Dedifferentiated amniotic fluid mesenchymal stem cell (primary cell): ENCODE data around the gene CAPSL.
"Not testable (repeated sequence)": the region's sequence is repeated elsewhere in the genome, so short reads cannot be mapped to it uniquely, and the experiment has no call there.

Source experiments
- DNase-seq: peaks from one replicate; pipeline ENCODE4 v3.0.0-alpha.2; 2016; ENCODE audit errors: extremely low spot score

The CAPSL gene

GRCh38 chr5:35908228-35908627 is 30.2 kb downstream of the CAPSL start:
- no peak for DNase-seq

GRCh38 chr5:35904443-35905132 is 33.8 kb downstream of the CAPSL start:
- no peak for DNase-seq

DNA sequence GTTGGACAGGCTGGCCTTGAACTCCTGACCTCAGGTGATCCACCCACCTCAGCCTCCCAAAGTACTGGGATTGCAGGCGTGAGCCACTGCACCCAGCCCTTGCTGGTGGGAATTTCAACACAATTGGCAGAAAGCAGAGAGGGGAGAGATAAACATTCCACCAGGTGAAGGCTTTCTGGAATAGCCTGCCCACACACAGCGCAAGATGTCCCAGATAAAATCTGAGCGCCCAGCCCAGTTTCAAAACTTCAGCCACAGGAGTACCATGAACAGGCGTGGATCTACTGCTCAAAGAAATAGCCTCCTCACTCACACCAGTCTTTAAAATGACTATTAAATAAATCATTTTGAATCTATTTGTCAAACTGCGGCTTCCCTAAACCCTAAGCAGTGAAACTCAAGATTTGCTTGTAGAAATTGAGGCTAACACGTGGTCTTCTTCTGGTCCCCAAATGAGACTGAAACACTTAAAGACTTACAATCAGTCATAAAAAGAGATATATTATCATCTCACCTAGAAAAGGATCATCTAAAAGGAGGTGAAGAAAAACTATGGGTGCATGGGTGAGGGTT is 34.7 kb downstream of the CAPSL start:
- no peak for DNase-seq

- no peak for DNase-seq
These were observed 36.3 kb downstream of the CAPSL start for GRCh38 chr5:35902046-35902672.

GRCh38 chr5:35900972-35901695 is 37.3 kb downstream of the CAPSL start:
- DNase-seq, result no peak

GRCh38 chr5:35899800-35900199 is 38.6 kb downstream of the CAPSL start:
- no peak for DNase-seq

GRCh38 chr5:35898952-35899660 is 39.3 kb downstream of the CAPSL start:
- DNase-seq, result no peak

DNA sequence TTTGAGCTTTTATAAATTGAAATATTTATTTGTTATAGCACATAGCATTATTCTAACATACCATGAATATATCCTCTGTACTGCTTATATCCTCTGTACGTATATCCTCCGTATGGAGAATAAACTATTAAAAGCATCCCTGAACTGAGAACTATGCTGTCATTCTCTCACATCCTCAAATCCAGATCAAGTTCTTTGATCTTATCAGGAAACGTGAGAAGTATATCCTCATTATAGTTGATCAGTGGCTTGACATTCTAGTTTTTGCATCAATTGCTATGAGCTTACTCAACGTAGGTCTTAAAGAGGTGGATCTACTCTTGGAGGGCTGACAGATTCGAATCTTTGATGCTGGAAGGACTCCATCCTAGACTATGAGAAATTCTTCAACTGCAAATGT is 44.3 kb downstream of the CAPSL start:
- DNase-seq, result no peak

- not testable (repeated sequence) for DNase-seq
These were observed 45.6 kb downstream of the CAPSL start for GRCh38 chr5:35892799-35893198.

- DNase-seq, result peak; percentile 33
These were observed 48.1 kb downstream of the CAPSL start for GRCh38 chr5:35890021-35891020.

- no peak for DNase-seq
These were observed 50.9 kb downstream of the CAPSL start for GRCh38 chr5:35887321-35888100.

DNA sequence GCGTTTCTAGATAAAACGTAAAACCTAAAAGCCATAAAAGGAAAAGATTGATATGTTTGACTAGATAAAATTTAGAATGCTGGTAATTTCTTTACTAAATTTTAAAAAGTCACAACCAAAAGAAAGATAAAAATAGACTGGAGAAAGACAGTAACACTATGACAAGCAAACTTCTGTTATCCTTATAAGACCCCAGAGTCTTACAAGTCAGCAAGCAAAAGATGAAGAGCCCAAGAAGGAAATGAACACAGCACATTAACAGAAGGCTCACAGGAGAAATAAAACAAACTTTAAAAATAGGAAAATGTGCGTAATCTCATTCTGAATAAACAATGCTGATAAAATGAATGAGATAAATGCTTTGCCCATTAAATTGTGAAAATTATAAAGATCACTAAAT is 52.0 kb downstream of the CAPSL start:
- no peak for DNase-seq

- no peak for DNase-seq
These were observed 53.6 kb downstream of the CAPSL start for GRCh38 chr5:35884773-35885172.

DNA sequence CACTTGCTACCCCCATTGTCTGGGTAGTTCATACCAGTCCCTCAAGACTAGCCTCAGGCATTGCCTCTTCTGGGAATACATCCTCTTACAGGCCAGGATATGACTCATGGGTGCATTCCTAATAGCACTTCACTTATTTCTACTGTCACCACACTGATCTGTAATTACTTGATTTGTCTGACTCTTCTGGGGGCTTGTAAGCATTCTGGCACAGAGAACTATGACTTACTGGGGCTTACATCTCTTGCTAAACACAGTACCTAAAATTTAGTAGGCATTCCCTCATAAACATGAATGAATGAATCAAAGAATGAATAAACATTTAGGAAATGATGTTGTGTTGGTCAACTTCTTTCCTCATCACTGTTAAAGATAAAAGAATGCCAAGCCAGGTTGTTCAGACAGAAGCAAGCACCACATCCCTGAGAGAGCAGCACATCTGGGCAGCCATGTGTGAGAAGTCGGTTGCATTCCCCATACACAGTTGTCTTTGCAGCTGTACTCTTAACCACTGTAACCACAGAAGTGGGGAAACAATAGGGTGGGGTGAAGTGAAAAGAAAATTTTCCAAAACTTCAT is 54.1 kb downstream of the CAPSL start:
- peak; percentile 52 for DNase-seq

DNA sequence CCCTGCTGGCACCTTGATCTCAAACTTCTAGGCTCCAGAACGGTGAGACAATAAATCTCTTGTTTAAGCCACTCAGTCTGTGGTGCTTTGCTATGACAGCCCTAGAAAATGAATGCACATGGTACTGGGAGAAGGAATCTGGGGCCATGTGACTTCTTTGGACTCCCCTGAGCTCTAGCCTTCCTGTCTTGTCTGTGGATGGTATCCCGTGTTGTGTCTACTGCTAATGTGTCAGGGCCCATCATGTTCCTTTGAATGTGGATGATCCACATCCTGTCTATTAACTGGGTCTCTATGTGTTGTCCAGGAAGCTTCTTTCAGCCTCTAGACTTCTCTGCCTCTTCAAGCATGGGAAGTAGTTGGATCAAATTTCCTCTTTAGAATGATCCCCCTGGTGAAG is 56.7 kb downstream of the CAPSL start:
- DNase-seq, result no peak

DNA sequence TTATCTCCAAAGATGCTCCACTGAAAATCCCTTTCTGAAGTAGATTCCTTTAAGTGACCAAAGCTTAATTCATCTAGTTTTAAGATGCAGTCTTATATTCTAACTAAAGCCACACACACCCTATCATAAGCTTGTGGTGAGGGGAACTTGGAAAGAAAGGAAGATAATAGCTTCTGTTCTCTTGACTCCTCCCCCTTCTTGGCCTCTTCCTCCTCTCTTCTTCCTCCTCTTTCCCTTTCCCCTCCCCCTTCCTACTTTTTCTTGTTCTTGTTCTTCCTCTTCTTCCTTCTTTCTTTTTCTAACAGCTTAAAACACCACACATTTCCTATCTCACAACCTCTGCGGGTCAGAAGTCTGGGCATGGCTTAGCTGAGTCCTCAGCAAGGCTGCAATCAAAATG is 58.3 kb downstream of the CAPSL start:
- DNase-seq, result no peak

GRCh38 chr5:35879649-35880048 is 58.8 kb downstream of the CAPSL start:
- DNase-seq, result no peak

DNA sequence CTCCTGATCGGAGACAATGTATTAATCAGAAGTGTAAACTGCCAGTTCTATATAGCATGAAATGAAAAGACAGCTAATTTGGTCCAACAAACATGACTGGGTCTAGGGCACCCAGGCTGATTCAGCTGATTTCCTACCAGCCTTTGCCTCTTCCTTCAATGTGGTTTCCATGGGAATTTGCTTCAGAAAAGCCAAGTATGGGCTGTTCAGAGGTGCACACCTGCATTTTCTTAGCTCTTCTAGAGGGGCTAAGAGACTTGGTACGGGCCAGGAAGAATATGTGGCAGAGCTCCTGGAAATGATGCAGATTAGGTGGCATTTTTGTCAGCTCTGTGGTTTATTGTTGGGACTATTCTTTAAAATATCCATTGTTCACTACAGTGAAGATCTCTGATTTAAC is 59.3 kb downstream of the CAPSL start:
- DNase-seq, result no peak

DNA sequence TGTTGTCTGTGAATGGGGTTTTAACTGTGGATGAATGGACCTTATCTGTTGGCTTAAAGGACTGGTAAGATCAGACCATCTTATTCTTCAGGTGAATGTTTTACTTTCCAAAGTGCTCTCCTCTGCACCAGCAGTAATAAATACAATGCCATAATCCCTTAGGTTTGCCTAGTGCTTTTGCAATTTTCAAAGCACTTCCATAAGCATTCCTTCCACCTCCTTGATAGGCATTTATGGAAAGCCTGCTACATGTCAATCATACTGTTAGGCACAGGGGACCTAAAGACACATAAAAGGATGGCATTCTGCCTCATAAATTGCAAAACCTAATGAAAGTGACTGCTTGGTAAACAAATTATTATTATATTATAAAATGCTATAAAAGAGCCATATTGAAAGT is 60.3 kb downstream of the CAPSL start:
- no peak for DNase-seq

- no peak for DNase-seq
These were observed 60.8 kb downstream of the CAPSL start for GRCh38 chr5:35877655-35878054.
